Fibroblast of skin of right biceps (primary cell): ENCODE measurements around the gene PKNOX2.

Experiments
- DNase-seq: peaks from one replicate; pipeline ENCODE4 v3.0.0-alpha.2; 2013

Gene PKNOX2

GRCh38 chr11:125264100-125265022 is 99.8 kb downstream of the PKNOX2 start:
- DNase-seq, result no peak

DNA sequence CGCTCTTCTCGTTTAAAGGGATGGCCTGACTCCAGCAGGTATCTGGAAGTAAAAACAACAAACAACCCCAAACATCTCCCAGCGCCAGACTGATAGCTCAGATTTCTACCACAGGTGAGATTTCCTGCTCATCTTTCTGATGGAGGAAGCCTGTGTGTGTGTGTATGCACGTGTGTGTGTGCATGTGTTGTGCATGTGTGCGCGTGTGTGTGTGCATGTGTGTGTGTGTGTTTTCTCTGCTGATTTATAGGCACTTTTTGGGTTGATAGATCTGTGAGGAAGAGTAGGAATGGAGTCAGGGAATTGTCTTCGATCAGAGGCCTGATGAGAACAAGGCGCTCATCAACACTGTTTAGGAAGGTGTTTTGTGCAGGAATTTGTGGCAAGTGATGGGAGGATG is 103.0 kb downstream of the PKNOX2 start:
- no peak for DNase-seq

GRCh38 chr11:125268611-125269010 is 104.1 kb downstream of the PKNOX2 start:
- DNase-seq, result no peak

GRCh38 chr11:125270106-125270505 is 105.6 kb downstream of the PKNOX2 start:
- no peak for DNase-seq

DNA sequence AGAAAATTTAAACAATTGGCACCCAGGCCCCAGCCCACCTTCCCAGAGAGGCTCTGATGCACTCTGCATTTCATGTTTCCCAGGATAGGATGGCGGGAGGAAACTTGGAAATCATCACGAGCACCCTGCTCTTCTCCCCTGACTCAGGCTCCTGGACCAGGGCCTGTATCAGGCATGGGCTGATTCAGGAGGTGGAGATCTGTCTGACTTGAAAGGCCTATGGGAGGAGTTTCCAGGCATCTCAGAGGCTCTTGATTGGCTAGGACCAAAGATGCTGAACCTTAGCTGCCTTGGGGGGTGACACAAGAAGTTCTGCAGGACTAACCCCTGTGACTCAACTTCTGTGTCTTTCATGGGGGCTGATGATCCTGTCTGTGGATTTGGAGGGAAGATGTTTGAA is 106.2 kb downstream of the PKNOX2 start:
- peak; percentile 62 for DNase-seq

- DNase-seq, result no peak
Observed at GRCh38 chr11:125271483-125272091, 107.0 kb downstream of the PKNOX2 start.

GRCh38 chr11:125272092-125272491 is 107.5 kb downstream of the PKNOX2 start:
- DNase-seq, result peak; percentile 54

DNA sequence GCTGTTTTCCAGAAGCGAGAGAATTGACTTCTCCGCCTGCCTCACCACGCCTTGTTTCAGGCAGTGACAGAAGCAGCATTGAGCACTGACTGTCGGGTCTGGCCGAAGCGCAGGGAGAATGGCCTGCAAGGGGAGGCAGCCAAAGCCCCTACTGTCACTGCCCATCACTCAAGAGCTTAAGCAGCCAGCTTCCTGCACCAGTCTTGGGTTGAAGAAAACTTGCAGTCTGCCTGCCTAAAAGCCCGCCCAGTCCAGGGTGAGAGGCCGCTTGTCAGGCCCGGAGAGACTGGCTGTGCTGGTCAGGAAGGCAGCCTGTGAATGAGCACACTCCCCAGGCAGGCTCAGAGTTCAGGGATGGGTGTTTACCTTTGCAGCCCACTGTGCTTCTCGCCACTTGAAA is 108.3 kb downstream of the PKNOX2 start:
- DNase-seq, result no peak

GRCh38 chr11:125273519-125274000 is 109.0 kb downstream of the PKNOX2 start:
- DNase-seq, result no peak

DNA sequence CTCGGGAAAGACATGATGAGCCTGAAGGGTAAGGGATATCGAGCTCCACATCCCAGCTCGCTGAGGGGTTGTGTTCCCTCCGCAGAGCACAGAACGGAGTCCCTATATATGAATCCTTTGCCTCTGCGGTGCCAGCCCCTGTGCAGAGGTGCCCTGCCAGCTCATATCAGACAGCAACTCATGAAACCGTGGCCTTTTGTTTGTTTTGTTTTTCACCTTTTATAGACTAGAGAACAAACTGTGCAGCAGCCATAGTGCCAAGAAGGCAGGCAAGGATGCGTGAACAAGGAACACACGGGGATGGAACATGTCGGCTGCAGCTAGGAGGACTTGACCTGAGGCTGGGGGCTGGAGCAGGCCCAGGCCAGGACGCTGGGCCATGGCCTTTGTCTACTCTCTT is 109.8 kb downstream of the PKNOX2 start:
- DNase-seq, result no peak

DNA sequence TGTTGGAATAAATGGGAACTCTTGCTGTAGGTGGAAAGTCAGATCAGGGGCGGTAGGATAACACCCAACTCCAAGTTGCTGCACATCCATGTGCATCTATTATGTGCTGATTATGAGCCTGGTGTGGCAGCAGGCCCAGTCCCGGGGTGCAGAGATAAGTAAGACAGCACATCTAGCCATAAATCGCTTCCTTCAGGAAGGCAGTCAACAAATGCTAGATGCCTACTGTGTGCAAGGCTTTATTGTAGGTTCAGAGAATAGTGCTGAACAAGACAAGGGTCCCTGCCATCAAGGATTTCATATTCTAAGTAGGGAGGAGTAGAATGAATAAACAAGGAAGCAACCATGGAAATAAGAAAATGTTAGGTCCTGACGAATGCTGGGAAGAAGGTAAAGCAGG is 110.2 kb downstream of the PKNOX2 start:
- DNase-seq, result no peak

DNA sequence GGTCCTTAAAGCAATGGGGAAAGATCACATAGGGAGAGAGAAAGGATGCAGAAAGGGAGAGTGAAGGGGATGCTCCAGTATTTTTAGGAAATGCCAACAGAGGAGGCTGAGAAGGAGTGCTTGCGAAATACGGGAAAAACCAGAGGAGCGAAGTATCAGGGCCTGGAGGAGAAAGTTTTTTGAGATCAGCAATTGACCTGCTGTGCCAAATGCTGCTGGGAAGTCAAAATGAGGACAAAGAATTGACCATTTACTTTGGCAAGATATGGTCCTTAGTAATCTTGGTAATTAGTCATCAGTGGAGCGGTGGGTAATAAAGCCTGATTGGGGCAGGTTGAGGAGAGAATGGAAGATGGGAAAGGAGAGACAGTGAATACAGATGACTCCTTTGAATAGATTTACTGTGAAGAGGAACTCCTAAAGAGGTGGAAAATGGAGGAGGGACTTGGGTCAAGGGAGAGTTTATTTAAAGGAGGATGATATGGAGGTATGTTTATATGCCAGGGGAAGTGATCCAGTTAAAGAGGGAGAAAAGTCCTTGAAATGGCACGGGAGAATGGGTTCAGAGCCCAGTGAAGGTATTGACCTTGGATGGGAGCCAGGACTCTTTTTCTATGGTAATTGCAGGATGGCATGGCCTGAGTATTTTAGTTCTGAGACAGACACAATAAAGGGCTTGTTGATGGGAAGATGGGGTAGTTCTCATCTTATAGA is 111.5 kb downstream of the PKNOX2 start:
- no peak for DNase-seq

DNA sequence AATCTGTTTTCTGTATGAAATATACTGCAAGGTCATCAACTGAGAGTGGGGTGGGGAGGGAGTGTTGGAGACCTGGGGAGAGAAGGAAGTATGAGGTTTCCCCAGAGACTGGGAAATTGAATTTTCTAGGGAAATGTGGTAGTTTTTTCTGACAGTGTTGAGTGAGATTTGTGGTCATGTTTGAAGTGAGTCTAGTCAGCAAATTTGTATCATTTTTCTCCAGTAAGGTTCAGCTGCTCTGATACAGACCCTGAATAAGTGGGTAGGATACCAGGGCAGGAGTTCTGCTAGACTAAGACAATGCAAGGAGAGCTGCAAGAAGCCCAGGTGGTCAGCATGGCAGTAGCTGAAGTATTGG is 112.0 kb downstream of the PKNOX2 start:
- no peak for DNase-seq

- DNase-seq, result no peak
Observed at GRCh38 chr11:125279676-125280418, 115.3 kb downstream of the PKNOX2 start.

GRCh38 chr11:125280646-125281045 is 116.1 kb downstream of the PKNOX2 start:
- no peak for DNase-seq

DNA sequence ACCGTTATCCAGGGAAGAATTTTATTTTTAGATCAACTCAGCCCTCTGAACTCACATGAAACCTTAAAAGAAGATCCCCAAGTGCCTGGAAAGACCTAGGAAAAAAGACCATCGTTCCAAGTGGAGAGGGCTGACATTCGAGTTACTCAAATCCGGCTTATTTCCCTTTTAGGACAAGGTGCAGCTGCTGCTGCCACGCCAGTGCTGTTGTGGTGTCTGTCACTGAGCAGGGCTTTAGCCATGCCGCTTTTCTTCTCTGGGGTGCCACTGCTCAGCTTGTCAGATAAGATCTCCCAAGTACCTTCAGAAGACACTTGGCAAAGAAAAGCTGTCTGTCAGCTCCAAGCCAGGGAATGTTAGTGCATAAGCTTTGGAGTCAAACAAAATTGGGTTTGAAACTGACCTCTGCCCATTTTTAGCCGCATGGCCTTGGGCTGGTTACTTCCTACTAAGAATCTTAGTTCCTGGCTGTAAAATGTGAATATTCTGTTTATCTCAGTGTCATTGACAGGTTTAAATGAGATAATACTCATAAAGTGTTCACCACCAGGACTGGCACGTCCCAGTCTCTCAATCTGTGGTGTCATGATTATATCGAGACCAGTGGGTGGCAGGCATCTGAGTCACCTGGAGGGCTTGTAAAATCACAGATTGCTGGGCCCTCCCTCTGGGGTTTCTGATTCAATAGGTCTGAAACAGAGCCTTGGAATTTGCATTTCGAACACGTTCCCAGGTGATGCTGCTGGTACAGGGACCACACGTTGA is 117.5 kb downstream of the PKNOX2 start:
- no peak for DNase-seq

DNA sequence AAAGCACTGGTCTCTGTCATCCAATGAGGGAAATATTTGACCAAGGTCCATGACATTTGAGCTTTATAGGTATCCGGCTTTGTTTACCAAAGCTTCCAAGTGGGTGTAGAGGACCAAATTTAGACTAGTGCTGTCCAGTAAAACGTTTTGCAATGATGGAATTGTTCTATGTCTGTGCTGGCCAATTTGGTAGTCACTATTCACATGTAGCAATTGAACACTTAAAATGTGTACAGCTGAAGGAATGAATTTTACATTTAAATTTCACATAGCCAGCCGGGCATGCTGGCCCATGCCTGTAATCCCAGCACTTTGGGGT is 118.0 kb downstream of the PKNOX2 start:
- DNase-seq, result no peak

DNA sequence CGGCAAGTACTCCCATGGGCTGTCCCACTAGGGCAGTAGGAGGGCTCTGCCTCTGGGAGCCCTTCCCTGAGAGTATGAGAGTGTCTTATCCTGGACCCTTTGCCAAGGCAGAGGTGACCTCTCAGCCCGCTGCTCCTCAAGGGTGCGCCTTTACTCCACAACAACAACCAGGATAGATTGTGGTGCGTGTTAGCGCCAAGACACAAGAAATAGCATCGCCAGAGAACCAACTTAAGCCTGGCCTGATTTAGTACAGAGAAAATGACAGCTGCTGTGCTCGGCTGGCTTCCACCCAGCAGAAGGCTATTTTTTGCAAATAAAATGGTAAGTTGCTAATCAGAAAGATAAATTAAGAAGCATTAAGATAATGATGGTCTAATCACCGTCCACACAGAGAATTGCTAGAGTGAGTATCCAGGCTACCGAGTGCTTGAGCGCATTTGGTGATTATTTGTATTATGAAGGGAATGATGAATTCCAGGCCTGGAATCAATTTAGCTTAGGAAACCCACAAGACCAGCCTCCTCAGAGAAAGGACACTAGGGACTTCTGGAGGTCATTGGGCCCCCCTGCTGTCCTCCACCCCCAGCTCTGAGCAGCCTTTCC is 119.8 kb downstream of the PKNOX2 start:
- DNase-seq, result no peak

DNA sequence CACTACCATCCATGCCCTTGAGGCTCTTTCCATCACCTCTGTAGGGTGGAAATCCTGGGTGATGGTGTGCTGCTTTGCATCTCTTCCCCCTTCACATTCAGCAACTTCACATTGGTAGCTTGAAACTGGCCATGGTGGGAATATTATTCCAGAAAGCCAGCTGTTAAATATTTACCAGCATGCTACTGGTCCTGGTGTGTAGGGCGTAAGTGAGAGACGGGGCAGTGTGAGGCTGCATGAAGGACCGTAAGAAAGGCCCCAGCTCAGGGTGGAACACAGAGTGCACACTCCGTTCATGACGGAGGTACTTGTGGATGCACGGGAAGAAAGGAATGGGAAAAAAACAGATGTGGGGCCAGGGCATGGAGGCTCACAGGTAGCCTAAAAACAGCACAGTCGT is 121.3 kb downstream of the PKNOX2 start:
- DNase-seq, result no peak

DNA sequence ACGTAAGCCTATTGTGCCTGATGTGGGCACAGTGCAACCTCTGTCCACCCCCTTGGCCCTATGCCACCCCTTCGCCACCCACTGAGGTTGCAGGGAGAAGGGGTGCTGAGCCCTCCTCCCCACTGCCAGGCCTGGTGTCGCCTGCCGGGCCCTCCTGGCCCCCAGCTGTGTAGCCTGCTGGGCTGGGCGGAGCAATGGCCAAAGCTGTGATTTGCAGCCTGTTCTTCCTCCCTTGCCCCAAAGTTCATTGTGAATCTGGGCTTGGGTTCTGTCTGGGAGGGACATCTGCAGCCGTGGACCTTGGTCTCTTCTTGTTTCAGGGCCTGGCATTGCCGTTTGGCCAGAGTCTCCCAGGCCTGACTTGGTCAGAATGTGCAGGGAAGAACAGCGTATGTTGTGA is 121.9 kb downstream of the PKNOX2 start:
- DNase-seq, result no peak

GRCh38 chr11:125287491-125288210 is 123.1 kb downstream of the PKNOX2 start:
- peak; percentile 66 for DNase-seq
